ENCODE results near the gene NABP2. TPM values are rescaled to one million over a fixed set of nuclear protein-coding genes. Genes with fewer than 3 reads are reported as not detected.
A peak's percentile ranks its signal among the peaks of the same experiment; 100 is the strongest.

The NABP2 gene
- total and polyA plus RNA-seq, 2 donors (not counting 3 experiments of a cell fraction or from before 2014, with no cell fraction given) = 42.4 to 59.7 TPM

GRCh38 chr12:56221232-56221756, 2.8 kb upstream of the NABP2 start:
- no TSS peak for BruUV-seq (replicated peaks)
- H3K4me1 ChIP-seq (ENCODE audit: control insufficient read depth, extremely low read depth, insufficient read depth, low read length) = peaks cover 19% of the 10 kb centered on the region
- H3K27ac ChIP-seq (ENCODE audit: insufficient read depth, low read depth, low read length) = peak overlapping the region; percentile 95
- peak overlapping the region; percentile 80 to 93 (median 82) for H3K4me3 ChIP-seq (replicated peaks in 1 of 3; ENCODE audit: insufficient read depth in 1 of 3, low read depth in 1 of 3, low read length in 3 of 3)
- H3K9ac ChIP-seq (replicated peaks; ENCODE audit: extremely low read depth, insufficient read depth, low read length) = peak overlapping the region; percentile 94
- FAIRE-seq (peak; percentile 70), DNase-seq (ENCODE audit: low read depth, low spot score) (peak; percentile 70)
- CTCF ChIA-PET = interaction anchor here (0.9 to 4.0 kb wide), 18 partner anchors 10 to 483 kb away, joined by 3 to 75 read pairs (median 6); partner anchors contain the start of genes ANKRD52, SMARCC2 and ZC3H10
- peaks cover 3 to 4% of the 10 kb centered on the region in 2 experiments for H3K36me3 ChIP-seq (ENCODE audit: control insufficient read depth in 2 of 2, extremely low read depth in 1 of 2, insufficient read depth in 2 of 2, low read length in 2 of 2)
- peak overlapping the region; percentile 64 for H3K4me2 ChIP-seq (ENCODE audit: insufficient read depth, low read length)
- H4K20me1 ChIP-seq (replicated peaks; ENCODE audit: control insufficient read depth, extremely low read depth, insufficient read depth, low read length) = no peaks in the 10 kb centered on the region
- dilution Hi-C loops (cut with MboI; ENCODE audit: extremely low pct_ligation_motif_present, low sequenced_read_pairs) = no loop called here
- H3K9me3 ChIP-seq (replicated peaks; ENCODE audit: control insufficient read depth, insufficient read depth, low read length) = no peaks in the 10 kb centered on the region
- H2AFZ ChIP-seq (ENCODE audit: low read depth, low read length) = peak overlapping the region; percentile 48
- H3K9me1 ChIP-seq (replicated peaks; ENCODE audit: control insufficient read depth, extremely low read depth, insufficient read depth, low read length) = no peaks in the 10 kb centered on the region
- H3K79me2 ChIP-seq (ENCODE audit: control insufficient read depth, insufficient read depth, low read length) = peaks cover 27% of the 10 kb centered on the region
- H3K27me3 ChIP-seq (ENCODE audit: control insufficient read depth in 2 of 2, insufficient read depth in 2 of 2, low read length in 2 of 2) = no peaks in the 10 kb centered on the region
- TF ChIP-seq CTCF (IDR thresholded peaks at IDR 0.05; ENCODE audit: extremely low read depth in 1 of 2, insufficient read depth in 1 of 2, low read depth in 1 of 2, low read length in 2 of 2) = no peak
- TF ChIP-seq MYC (IDR thresholded peaks at IDR 0.05; ENCODE audit: low read depth, low read length) = no peak
- no peak for TF ChIP-seq MAX (IDR thresholded peaks at IDR 0.05; ENCODE audit: insufficient read depth, insufficient read length)
- no peak for TF ChIP-seq FOS (IDR thresholded peaks at IDR 0.05; ENCODE audit: borderline replicate concordance, insufficient read depth, low read length)
- no peak for TF ChIP-seq GATA2 (IDR thresholded peaks at IDR 0.05; ENCODE audit: insufficient read depth, insufficient read length, low read depth, low read length)
- no peak for TF ChIP-seq POLR2AphosphoS5 (IDR thresholded peaks at IDR 0.05; ENCODE audit: insufficient read depth, low read depth, low read length)
- TF ChIP-seq JUN (IDR thresholded peaks at IDR 0.05; ENCODE audit: borderline replicate concordance, insufficient read depth, insufficient read length, low read depth) = no peak
- no peak for TF ChIP-seq EZH2 (IDR thresholded peaks at IDR 0.05; ENCODE audit: borderline replicate concordance, low read depth, low read length, severe bottlenecking)
- no peak for TF ChIP-seq POLR2A (IDR thresholded peaks at IDR 0.05; ENCODE audit: low read depth, low read length)
- intact Hi-C loops (cut with micrococcal nuclease) = no loop called here
- POLR2A ChIA-PET = interaction anchor here (0.6 to 3.2 kb wide), 13 partner anchors 10 to 228 kb away, joined by 3 to 37 read pairs (median 5); partner anchors contain the start of genes ANKRD52, CNPY2, ESYT1 and SMARCC2

Measured in endothelial cell of umbilical vein (primary cell).